ENCODE data around the gene GPR171.
"Not testable (repeated sequence)": the region's sequence is repeated elsewhere in the genome, so short reads cannot be mapped to it uniquely, and the experiment has no call there.

GPR171 gene, protein sequence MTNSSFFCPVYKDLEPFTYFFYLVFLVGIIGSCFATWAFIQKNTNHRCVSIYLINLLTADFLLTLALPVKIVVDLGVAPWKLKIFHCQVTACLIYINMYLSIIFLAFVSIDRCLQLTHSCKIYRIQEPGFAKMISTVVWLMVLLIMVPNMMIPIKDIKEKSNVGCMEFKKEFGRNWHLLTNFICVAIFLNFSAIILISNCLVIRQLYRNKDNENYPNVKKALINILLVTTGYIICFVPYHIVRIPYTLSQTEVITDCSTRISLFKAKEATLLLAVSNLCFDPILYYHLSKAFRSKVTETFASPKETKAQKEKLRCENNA
- total RNA-seq: 11.4 to 423 (median 211) reads per million in 9 experiments

DNA sequence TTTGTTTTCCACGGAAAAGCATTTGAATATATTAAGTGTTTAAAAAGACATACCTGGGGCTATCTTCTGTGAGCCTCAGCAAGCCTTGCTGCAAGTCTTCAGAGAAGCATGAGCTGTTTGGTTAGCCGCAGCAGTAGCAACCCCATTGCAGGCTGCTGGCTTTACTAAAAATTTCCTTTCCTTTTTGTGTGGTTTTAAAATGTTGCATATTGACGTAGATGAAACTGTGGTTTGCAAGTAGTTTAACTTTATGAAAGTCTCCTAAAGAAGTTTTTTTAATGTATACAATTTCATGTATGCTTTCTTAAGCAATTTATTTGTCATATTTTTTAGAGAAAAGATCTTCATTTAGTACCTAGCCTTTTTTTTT, at the start of gene GPR171:
GPR171 (minus strand) TSS at position 166 of the 370 bp plus-strand sequence. CDS start 3,830 bp downstream, outside the sequence.
- peak within 1 kb of the TSS; percentile 74 to 89 for H3K4me3 Mint-ChIP-seq
- DNase-seq (peak; percentile 54 to 58 (median 56)), ATAC-seq (replicated peaks) (peak; percentile 91)
- H3K27ac Mint-ChIP-seq: peak within 1 kb of the TSS; percentile 96 to 97
- H3K4me1 Mint-ChIP-seq (ENCODE audit: low read depth in 2 of 2): peaks cover 33 to 57% of the 10 kb centered on the region in 2 donors
- peaks cover 43% of the 10 kb centered on the region for H3K36me3 Mint-ChIP-seq (ENCODE audit: insufficient read depth)
- no peaks in the 10 kb centered on the region for H3K9me3 Mint-ChIP-seq
- no peaks in the 10 kb centered on the region for H3K27me3 Mint-ChIP-seq

DNA sequence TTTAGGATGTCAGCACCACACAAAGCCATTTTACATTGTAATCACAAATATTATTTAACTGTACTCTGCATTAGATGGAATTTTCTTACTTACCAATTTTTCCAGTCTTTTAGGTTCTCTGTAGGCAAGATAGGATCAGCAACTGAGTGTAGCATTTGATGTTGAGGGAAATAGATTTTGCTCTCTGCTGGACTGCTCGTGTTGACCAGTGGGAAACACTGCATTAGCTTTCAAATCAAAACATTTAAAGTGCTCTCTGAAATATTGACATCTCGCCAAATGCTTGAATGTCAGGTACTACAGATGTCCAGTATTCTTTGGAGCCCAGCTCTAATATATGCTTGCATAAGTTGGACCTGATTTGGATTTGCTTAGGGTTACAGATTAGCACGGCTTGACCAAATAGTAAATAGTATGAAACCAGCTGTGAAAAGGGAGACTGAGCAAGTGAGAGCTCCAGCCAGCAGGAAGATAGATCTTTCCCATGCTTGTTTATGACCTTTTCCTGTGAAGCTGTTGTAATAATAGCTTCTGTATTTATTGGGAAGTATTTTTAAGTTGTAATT, 45.8 kb upstream of the GPR171 start:
- no peak overlapping the region for H3K27ac Mint-ChIP-seq
- DNase-seq (no peak), ATAC-seq (replicated peaks) (no peak)
- no peaks in the 10 kb centered on the region for H3K4me1 Mint-ChIP-seq (ENCODE audit: low read depth in 2 of 2)
- H3K27me3 Mint-ChIP-seq: peaks cover 8 to 15% of the 10 kb centered on the region in 2 donors
- H3K36me3 Mint-ChIP-seq (ENCODE audit: insufficient read depth): no peaks in the 10 kb centered on the region
- H3K4me3 Mint-ChIP-seq: no peak overlapping the region
- H3K9me3 Mint-ChIP-seq: no peaks in the 10 kb centered on the region

DNA sequence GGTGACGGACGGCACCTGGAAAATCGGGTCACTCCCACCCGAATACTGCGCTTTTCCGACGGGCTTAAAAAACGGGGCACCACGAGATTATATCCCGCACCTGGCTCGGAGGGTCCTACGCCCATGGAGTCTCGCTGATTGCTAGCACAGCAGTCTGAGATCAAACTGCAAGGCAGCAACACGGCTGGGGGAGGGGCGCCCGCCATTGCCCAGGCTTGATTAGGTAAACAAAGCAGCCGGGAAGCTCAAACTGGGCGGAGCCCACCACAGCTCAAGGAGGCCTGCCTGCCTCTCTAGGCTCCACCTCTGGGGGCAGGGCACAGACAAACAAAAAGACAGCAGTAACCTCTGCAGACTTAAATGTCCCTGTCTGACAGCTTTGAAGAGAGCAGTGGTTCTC, 39.0 kb upstream of the GPR171 start:
- DNase-seq; H3K9me3 Mint-ChIP-seq; H3K4me1 Mint-ChIP-seq (ENCODE audit: low read depth in 2 of 2); H3K27me3 Mint-ChIP-seq; H3K27ac Mint-ChIP-seq; H3K36me3 Mint-ChIP-seq (ENCODE audit: insufficient read depth); ATAC-seq (replicated peaks); H3K4me3 Mint-ChIP-seq: not testable (repeated sequence)

DNA sequence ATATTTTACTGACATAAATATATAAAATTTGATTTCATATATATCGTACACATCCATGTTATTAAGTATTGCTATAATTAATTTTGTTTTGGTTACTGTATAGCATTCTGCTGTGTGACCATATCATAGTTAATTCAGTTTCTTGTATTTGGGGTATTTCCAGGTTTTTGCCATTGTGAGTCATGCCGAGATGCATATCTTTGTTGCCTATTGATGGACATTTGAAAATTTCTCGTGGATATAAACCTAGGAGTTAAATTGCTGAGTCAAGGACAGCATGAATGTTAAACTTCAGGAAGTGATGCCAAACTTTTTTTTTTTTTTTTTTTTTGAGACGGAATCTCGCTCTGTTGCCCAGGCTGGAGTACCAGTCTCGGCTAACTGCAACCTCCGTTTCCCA, 33.7 kb upstream of the GPR171 start:
- peaks cover 9% of the 10 kb centered on the region for H3K36me3 Mint-ChIP-seq (ENCODE audit: insufficient read depth)
- ATAC-seq (replicated peaks) (no peak), DNase-seq (no peak)
- H3K27ac Mint-ChIP-seq: no peak overlapping the region
- H3K27me3 Mint-ChIP-seq: peaks cover 0 to 10% of the 10 kb centered on the region in 2 donors
- H3K4me3 Mint-ChIP-seq: no peak overlapping the region
- H3K4me1 Mint-ChIP-seq (ENCODE audit: low read depth in 2 of 2): peaks cover 0 to 2% of the 10 kb centered on the region in 2 donors
- H3K9me3 Mint-ChIP-seq: no peaks in the 10 kb centered on the region

DNA sequence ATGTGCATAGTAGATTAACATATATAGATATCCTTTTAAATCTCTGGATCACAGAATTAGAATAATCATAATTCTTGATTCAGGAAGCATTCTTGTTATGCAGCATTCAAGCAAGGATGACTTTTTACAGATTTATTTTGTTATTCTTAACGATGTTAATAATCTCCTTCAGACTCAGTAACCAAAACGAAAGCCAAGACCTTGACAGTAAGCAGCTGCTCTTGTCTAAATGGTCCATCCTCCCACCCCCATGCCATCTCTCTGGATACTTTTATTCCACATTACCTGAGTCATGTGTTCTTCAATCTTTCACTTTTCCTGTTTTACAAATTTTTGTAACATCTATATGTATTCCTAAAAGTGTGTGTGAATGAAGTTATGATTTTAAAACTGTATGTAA, 33.3 kb upstream of the GPR171 start:
- H3K27ac Mint-ChIP-seq: no peak overlapping the region
- H3K4me1 Mint-ChIP-seq (ENCODE audit: low read depth in 2 of 2): peaks cover 0 to 3% of the 10 kb centered on the region in 2 donors
- H3K36me3 Mint-ChIP-seq (ENCODE audit: insufficient read depth): peaks cover 9% of the 10 kb centered on the region
- no peak overlapping the region for H3K4me3 Mint-ChIP-seq
- DNase-seq (no peak), ATAC-seq (replicated peaks) (no peak)
- H3K9me3 Mint-ChIP-seq: no peaks in the 10 kb centered on the region
- peaks cover 0 to 10% of the 10 kb centered on the region in 2 donors for H3K27me3 Mint-ChIP-seq

DNA sequence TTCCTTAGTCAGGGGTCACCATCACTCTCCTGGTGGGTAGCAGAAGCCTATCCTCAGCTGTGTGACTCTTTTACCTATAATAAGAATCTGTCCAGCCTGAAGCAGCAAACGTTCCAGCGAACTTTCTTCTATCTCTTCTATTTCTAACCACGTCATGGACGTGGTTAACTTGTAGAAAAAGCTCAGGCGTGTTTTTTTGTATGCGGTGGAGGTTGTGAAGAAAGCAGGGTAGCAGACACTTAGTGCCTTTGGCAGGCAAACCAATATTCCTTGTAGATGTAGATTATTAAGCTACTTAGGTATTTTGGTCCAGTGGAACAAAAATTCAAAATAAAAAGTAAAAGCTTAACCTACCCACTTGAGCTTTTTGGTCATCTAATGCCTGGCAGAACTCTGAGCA, 31.8 kb upstream of the GPR171 start:
- no peaks in the 10 kb centered on the region for H3K9me3 Mint-ChIP-seq
- DNase-seq (no peak), ATAC-seq (replicated peaks) (peak; percentile 35)
- H3K36me3 Mint-ChIP-seq (ENCODE audit: insufficient read depth): peaks cover 4% of the 10 kb centered on the region
- peaks cover 0 to 10% of the 10 kb centered on the region in 2 donors for H3K27me3 Mint-ChIP-seq
- peaks cover 4 to 8% of the 10 kb centered on the region in 2 donors for H3K4me1 Mint-ChIP-seq (ENCODE audit: low read depth in 2 of 2)
- H3K27ac Mint-ChIP-seq: no peak overlapping the region
- H3K4me3 Mint-ChIP-seq: no peak overlapping the region

DNA sequence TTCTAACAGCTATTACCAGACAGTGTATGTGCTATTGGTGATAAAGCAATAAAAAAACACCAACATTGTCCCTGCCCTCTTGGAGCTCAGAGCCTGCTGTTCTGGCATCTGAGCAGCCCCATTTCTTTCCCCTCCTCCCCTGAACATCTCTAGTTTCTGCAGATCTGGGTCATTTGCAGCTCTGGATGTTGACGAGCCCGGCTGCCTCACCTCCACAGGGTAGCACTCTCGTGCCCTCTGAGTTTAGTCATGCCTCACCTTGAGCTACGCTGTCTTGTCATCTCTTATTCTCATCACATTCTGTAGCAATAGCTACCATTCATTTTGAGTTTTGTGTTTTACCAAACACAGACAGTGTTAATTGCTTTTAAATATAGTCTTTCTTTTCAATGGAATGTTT, 30.0 kb upstream of the GPR171 start:
- Mint-ChIP-seq H3K36me3 (ENCODE audit: insufficient read depth) (peaks cover 3% of the 10 kb centered on the region), H3K9me3 (no peaks in the 10 kb centered on the region), H3K27me3 (peaks cover 0 to 10% of the 10 kb centered on the region in 2 donors), H3K4me1 (ENCODE audit: low read depth in 2 of 2) (peaks cover 9 to 12% of the 10 kb centered on the region in 2 donors), H3K4me3 (no peak overlapping the region), H3K27ac (peak overlapping the region in 1 of 2 donors; percentile 5)
- no peak for DNase-seq
- peak; percentile 58 for ATAC-seq (replicated peaks)

DNA sequence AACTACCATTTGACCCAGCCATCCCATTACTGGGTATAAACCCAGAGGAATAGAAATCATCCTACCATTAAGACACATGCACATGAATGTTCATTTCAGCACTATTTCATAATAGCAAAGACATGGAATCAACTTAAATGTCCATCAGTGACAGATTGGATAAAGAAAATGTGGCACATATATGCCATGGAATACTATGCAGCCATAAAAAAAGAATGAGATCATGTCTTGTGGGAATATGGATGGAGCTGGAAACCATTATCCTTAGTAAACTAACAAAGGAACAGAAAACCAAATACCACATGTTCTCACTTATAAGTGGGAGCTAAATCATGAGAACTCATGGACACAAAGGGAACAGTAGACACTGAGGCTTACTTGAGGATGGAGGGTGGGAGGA, 29.4 kb upstream of the GPR171 start:
- H3K27ac Mint-ChIP-seq; H3K9me3 Mint-ChIP-seq; DNase-seq; H3K27me3 Mint-ChIP-seq; ATAC-seq (replicated peaks); H3K4me3 Mint-ChIP-seq; H3K36me3 Mint-ChIP-seq (ENCODE audit: insufficient read depth): not testable (repeated sequence)
- H3K4me1 Mint-ChIP-seq (ENCODE audit: low read depth in 2 of 2): peaks cover 15 to 18% of the 10 kb centered on the region in 2 donors

DNA sequence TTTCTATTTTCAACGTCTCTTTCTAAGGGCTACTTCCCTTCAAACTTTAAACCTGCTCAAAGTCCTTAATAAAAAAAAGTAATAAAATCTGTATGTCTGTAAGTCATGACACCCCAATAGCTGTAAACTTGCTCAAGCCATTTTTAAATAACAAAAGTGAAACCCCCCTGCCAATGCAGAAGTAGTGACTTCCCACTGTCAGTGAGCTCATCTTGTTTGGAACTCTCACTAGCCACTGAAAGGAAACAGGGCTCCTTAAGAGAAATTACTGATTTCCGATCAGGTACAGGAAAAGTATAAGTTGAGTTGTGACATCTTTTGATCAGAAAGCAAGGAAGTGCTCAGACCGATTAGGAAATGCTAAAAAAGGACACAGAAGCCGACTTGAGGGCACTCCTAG, 27.6 kb upstream of the GPR171 start:
- Mint-ChIP-seq H3K4me3 (peak overlapping the region in 1 of 2 donors; percentile 36), H3K36me3 (ENCODE audit: insufficient read depth) (peaks cover 3% of the 10 kb centered on the region), H3K4me1 (ENCODE audit: low read depth in 2 of 2) (peaks cover 21 to 24% of the 10 kb centered on the region in 2 donors), H3K27ac (peak overlapping the region; percentile 6 to 49), H3K27me3 (peaks cover 0 to 10% of the 10 kb centered on the region in 2 donors), H3K9me3 (no peaks in the 10 kb centered on the region)
- peak; percentile 10 for ATAC-seq (replicated peaks)
- DNase-seq: no peak

DNA sequence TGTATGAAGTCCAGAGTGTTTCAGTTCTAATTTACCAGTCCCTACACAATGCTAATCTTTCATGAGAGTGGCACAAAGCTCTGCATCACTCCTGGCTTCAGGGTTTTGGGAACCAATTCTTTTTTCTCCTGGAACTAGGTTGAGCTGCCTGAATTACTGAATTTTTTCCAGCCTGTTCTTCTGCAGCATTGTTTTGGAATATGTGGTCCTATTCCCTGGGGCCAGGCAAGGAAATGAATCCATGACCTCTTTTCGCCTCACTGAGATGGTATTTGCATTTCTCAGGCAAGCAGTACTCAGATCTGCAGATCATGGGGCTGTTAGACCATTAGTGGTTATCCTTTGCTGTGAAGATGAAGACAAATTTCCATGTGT, 25.6 kb upstream of the GPR171 start:
- DNase-seq (no peak), ATAC-seq (replicated peaks) (no peak)
- H3K27ac Mint-ChIP-seq: peak overlapping the region in 1 of 2 donors; percentile 12
- H3K27me3 Mint-ChIP-seq: peaks cover 0 to 7% of the 10 kb centered on the region in 2 donors
- no peaks in the 10 kb centered on the region for H3K9me3 Mint-ChIP-seq
- peaks cover 3% of the 10 kb centered on the region for H3K36me3 Mint-ChIP-seq (ENCODE audit: insufficient read depth)
- peaks cover 31 to 34% of the 10 kb centered on the region in 2 donors for H3K4me1 Mint-ChIP-seq (ENCODE audit: low read depth in 2 of 2)
- no peak overlapping the region for H3K4me3 Mint-ChIP-seq

DNA sequence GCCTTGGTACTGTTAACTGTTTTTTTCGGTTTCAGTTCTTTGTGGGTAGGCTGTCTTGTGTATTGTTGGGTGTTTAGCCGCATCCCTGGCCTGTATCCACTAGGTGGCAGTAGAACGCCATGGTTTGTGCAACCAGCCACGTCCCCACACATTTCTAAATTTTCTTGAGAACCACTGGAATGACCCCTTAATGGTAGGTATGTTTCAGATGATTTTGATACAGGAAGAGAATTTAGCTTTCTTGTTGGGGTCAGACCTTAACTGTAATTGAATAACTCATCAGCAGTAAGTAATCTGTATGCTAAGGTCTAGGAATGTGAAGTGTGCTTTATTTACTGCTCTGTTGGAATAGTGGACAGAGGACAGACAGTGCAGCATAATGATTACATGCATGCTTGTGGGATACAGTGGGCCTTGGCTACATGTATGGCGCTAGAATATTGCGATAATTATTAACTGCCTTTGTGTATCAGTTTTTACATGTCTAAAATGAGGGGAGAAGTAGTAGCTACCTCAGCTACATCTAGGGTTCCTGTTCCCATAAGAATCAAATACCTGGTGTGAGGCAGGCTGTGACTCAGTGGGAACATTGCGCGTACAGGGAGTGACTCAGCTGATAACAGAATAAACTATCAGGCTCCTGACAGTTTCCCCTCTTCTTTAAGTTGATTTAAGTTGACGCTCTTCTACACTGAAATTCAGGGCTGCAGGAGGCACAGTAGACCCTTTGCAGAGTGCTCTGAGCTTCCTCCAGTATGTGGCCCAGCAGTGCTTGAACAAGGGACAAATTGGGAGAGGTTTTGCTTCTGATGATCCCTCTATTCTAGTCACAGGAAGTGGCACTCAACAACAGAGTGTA, 25.0 kb upstream of the GPR171 start:
- Mint-ChIP-seq H3K9me3 (no peaks in the 10 kb centered on the region), H3K27ac (peak overlapping the region; percentile 12 to 30), H3K27me3 (peaks cover 0 to 3% of the 10 kb centered on the region in 2 donors), H3K4me1 (ENCODE audit: low read depth in 2 of 2) (peaks cover 31 to 34% of the 10 kb centered on the region in 2 donors), H3K36me3 (ENCODE audit: insufficient read depth) (peaks cover 3% of the 10 kb centered on the region), H3K4me3 (peak overlapping the region; percentile 5 to 34)
- DNase-seq (peak; percentile 75 to 79 (median 78)), ATAC-seq (replicated peaks) (peak; percentile 74)

DNA sequence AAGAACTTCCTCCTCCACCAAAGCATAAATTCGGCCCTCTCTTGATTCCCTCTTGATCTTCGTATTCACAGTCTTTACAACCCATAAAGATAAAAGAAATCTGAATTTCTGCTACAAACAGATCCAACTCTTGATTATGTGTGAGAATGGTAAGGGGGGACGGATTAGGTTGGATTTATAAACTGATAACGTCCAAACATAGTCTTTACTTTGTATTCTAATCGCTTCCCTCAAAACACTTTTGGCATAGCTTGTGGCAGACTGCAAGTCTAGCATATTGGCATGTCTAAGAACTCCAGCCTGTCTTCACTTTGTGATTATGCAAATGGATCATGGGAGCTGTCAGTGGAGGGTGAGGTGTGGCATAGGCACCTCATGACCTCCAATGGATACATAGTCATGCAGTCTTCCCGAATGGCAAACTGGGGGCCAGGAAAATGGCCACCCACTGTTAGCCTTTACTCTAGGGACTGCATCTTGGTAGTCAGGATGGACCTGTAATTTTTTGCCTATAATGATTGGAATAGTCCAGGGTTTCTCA, 24.3 kb upstream of the GPR171 start:
- H3K9me3 Mint-ChIP-seq: peaks cover 2% of the 10 kb centered on the region in 2 donors
- peaks cover 3% of the 10 kb centered on the region for H3K36me3 Mint-ChIP-seq (ENCODE audit: insufficient read depth)
- H3K27me3 Mint-ChIP-seq: no peaks in the 10 kb centered on the region
- DNase-seq (no peak), ATAC-seq (replicated peaks) (no peak)
- H3K27ac Mint-ChIP-seq: peak overlapping the region; percentile 12 to 30
- peaks cover 31 to 34% of the 10 kb centered on the region in 2 donors for H3K4me1 Mint-ChIP-seq (ENCODE audit: low read depth in 2 of 2)
- peak overlapping the region; percentile 5 to 34 for H3K4me3 Mint-ChIP-seq

DNA sequence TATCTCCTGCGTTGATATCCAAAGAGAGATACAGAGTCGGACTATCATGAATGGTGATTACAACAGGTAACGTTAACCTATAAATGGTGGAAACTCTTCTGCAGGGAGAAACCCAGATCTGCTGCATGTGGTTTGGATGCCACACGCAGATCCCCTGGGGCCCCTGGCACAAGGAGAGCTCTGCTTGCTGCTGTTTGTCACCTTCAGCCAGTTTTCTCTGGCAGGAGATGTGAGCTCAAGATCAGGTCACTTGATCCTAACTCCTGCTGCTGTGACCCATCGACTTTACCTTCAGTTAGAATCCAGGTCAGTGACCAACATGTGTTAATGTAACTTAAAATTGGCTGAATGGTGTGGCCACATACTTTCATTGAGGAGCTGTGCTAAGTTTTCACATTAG, 23.8 kb upstream of the GPR171 start:
- DNase-seq (no peak), ATAC-seq (replicated peaks) (no peak)
- Mint-ChIP-seq H3K36me3 (ENCODE audit: insufficient read depth) (peaks cover 3% of the 10 kb centered on the region), H3K9me3 (peaks cover 5 to 7% of the 10 kb centered on the region in 2 donors), H3K4me1 (ENCODE audit: low read depth in 2 of 2) (peaks cover 31 to 34% of the 10 kb centered on the region in 2 donors), H3K27ac (peak overlapping the region in 1 of 2 donors; percentile 30), H3K27me3 (no peaks in the 10 kb centered on the region), H3K4me3 (no peak overlapping the region)
